ENCODE results near the gene TAMALIN.
A peak's percentile ranks its signal among the peaks of the same experiment; 100 is the strongest.

TAMALIN gene

GRCh38 chr12:51984657-51985056 lies 22.1 kb upstream of the TAMALIN start:
- no peak for DNase-seq (ENCODE audit: low read depth)

GRCh38 chr12:51985154-51985835 lies 21.5 kb upstream of the TAMALIN start:
- no peak for DNase-seq (ENCODE audit: low read depth)

GRCh38 chr12:51986834-51987233 lies 19.9 kb upstream of the TAMALIN start:
- no peak for DNase-seq (ENCODE audit: low read depth)

- DNase-seq (ENCODE audit: low read depth): no peak
Observed at GRCh38 chr12:51992246-51992645, 14.5 kb upstream of the TAMALIN start.

GRCh38 chr12:51994539-51994820 lies 12.3 kb upstream of the TAMALIN start:
- DNase-seq (ENCODE audit: low read depth): no peak

GRCh38 chr12:51994959-51995358 lies 11.8 kb upstream of the TAMALIN start:
- no peak for DNase-seq (ENCODE audit: low read depth)

GRCh38 chr12:51997136-51997535 lies 9.6 kb upstream of the TAMALIN start:
- no peak for DNase-seq (ENCODE audit: low read depth)

GRCh38 chr12:52003016-52003550 lies 3.7 kb upstream of the TAMALIN start:
- no peak for DNase-seq (ENCODE audit: low read depth)

GRCh38 chr12:52003591-52003990 lies 3.2 kb upstream of the TAMALIN start:
- no peak for DNase-seq (ENCODE audit: low read depth)

GRCh38 chr12:52004042-52004648 lies 2.6 kb upstream of the TAMALIN start:
- DNase-seq (ENCODE audit: low read depth): peak; percentile 30

- no peak for DNase-seq (ENCODE audit: low read depth)
Observed at GRCh38 chr12:52005218-52005902, 1.4 kb upstream of the TAMALIN start.

- DNase-seq (ENCODE audit: low read depth): no peak
Observed at GRCh38 chr12:52005903-52006703, 643 bp upstream of the TAMALIN start.

- DNase-seq (ENCODE audit: low read depth): no peak
Observed at GRCh38 chr12:52007158-52007921, 594 bp downstream of the TAMALIN start.

GRCh38 chr12:52007982-52008510 lies 1.3 kb downstream of the TAMALIN start:
- no peak for DNase-seq (ENCODE audit: low read depth)

GRCh38 chr12:52009081-52009751 lies 2.5 kb downstream of the TAMALIN start:
- DNase-seq (ENCODE audit: low read depth): no peak

GRCh38 chr12:52010152-52010622 lies 3.4 kb downstream of the TAMALIN start:
- DNase-seq (ENCODE audit: low read depth): peak; percentile 73

- DNase-seq (ENCODE audit: low read depth): no peak
Observed at GRCh38 chr12:52010692-52011601, 4.2 kb downstream of the TAMALIN start.

- DNase-seq (ENCODE audit: low read depth): no peak
Observed at GRCh38 chr12:52011602-52012214, 5.0 kb downstream of the TAMALIN start.

GRCh38 chr12:52013626-52014310 lies 7.0 kb downstream of the TAMALIN start:
- DNase-seq (ENCODE audit: low read depth): no peak
